NCI-H446 treated with DMSO at 0.1 percent for 48 hours (cell line): ENCODE data around the gene PIGV.

ENCODE experiments used
- DNase-seq: peaks from one replicate; lab custom pipeline; 2025; lab: John Stamatoyannopoulos, UW

The PIGV gene

GRCh38 chr1:26787706-26788514 is at the start of gene PIGV:
Gene PIGV, plus strand, starts transcription at chr1:26787950. Its CDS starts 2,866 bp downstream, at chr1:26790816.
- DNase-seq: peak; percentile 75

- no peak for DNase-seq
Observed at GRCh38 chr1:26739329-26739914, 48.3 kb upstream of the PIGV start.

GRCh38 chr1:26740023-26740634 is 47.6 kb upstream of the PIGV start:
- no peak for DNase-seq

GRCh38 chr1:26740952-26741351 is 46.8 kb upstream of the PIGV start:
- DNase-seq: no peak

- DNase-seq: no peak
Observed at GRCh38 chr1:26743426-26744059, 44.2 kb upstream of the PIGV start.

- DNase-seq: no peak
Observed at GRCh38 chr1:26744075-26744959, 43.4 kb upstream of the PIGV start.

- DNase-seq: no peak
Observed at GRCh38 chr1:26745191-26745590, 42.6 kb upstream of the PIGV start.

- DNase-seq: no peak
Observed at GRCh38 chr1:26747048-26747447, 40.7 kb upstream of the PIGV start.

GRCh38 chr1:26748351-26748750 is 39.4 kb upstream of the PIGV start:
- no peak for DNase-seq

GRCh38 chr1:26749458-26749857 is 38.3 kb upstream of the PIGV start:
- no peak for DNase-seq

GRCh38 chr1:26750428-26750827 is 37.3 kb upstream of the PIGV start:
- DNase-seq: no peak

- DNase-seq: no peak
Observed at GRCh38 chr1:26752519-26752918, 35.2 kb upstream of the PIGV start.

GRCh38 chr1:26754086-26754874 is 33.5 kb upstream of the PIGV start:
- DNase-seq: no peak

- no peak for DNase-seq
Observed at GRCh38 chr1:26758358-26758757, 29.4 kb upstream of the PIGV start.

GRCh38 chr1:26759531-26759930 is 28.2 kb upstream of the PIGV start:
- no peak for DNase-seq

- DNase-seq: no peak
Observed at GRCh38 chr1:26761217-26761616, 26.5 kb upstream of the PIGV start.

- DNase-seq: no peak
Observed at GRCh38 chr1:26767714-26768113, 20.0 kb upstream of the PIGV start.

GRCh38 chr1:26768755-26769154 is 19.0 kb upstream of the PIGV start:
- peak; percentile 10 for DNase-seq

GRCh38 chr1:26771285-26771642 is 16.5 kb upstream of the PIGV start:
- no peak for DNase-seq

GRCh38 chr1:26771643-26772321 is 16.0 kb upstream of the PIGV start:
- DNase-seq: no peak
